Activated CD8-positive, alpha-beta memory T cell treated with anti-CD3 and anti-CD28 coated beads for 24 hours (primary cell): ENCODE measurements around the gene TFB2M.
A peak's percentile ranks its signal among the peaks of the same experiment; 100 is the strongest.

Experiments used
- DNase-seq: peaks from one replicate; pipeline ENCODE4 v3.0.0-alpha.2; 2020

The TFB2M gene

GRCh38 chr1:246512230-246512629, 53.8 kb downstream of the TFB2M start:
- no peak for DNase-seq

- no peak for DNase-seq
Measured at GRCh38 chr1:246511203-246511602, 54.9 kb downstream of the TFB2M start.

GRCh38 chr1:246510147-246511030, 55.7 kb downstream of the TFB2M start:
- no peak for DNase-seq

GRCh38 chr1:246508897-246509688, 57.0 kb downstream of the TFB2M start:
- no peak for DNase-seq

- DNase-seq: peak; percentile 88
Measured at GRCh38 chr1:246506674-246507481, 59.2 kb downstream of the TFB2M start, which contains the start of gene SMYD3. Gene SMYD3, minus strand, starts transcription at chr1:246507279.

GRCh38 chr1:246506367-246506673, 59.7 kb downstream of the TFB2M start:
- no peak for DNase-seq

GRCh38 chr1:246503341-246503740, 62.7 kb downstream of the TFB2M start:
- DNase-seq: no peak

- no peak for DNase-seq
Measured at GRCh38 chr1:246497331-246497915, 68.6 kb downstream of the TFB2M start.

GRCh38 chr1:246492611-246493245, 73.3 kb downstream of the TFB2M start:
- no peak for DNase-seq

GRCh38 chr1:246491551-246492053, 74.5 kb downstream of the TFB2M start:
- no peak for DNase-seq
